Mesenteric fat pad (tissue), 1 donor: Measurements from ENCODE around the gene ASCL4. TPM values are rescaled to one million over a fixed set of nuclear protein-coding genes. Genes with fewer than 3 reads are reported as not detected.

Experiments
- total RNA-seq: library from RNA; stranded (reverse); fragmentation: NEBNext Ultra II Directional; extraction: Animal tissue kit (Norgen Biotek cat#: 25700); gene quantifications from one replicate; pipeline ENCODE4 v1.2.1, GENCODE V29; 2021
- donor health status: DM: yes; HTN: yes; CAD: no.

ASCL4 gene
- total RNA-seq, 1 donor from 2014 or later = not detected

Other genes with a start within 250 kb of the ASCL4 start
- gene PWP1, start 88.9 kb upstream of the ASCL4 start, total RNA-seq = 41.4 TPM
- gene PRDM4, start 13.6 kb upstream of the ASCL4 start, total RNA-seq = 28.6 TPM